ENCODE data around the gene SYNRG. TPM values are rescaled to one million over a fixed set of nuclear protein-coding genes. Genes with fewer than 3 reads are reported as not detected.
"Not testable (repeated sequence)": the region's sequence is repeated elsewhere in the genome, so short reads cannot be mapped to it uniquely, and the experiment has no call there.

SYNRG gene
- total and polyA plus RNA-seq, 8 donors, result 37.1 to 48.4 (median 42.1) TPM

- peaks cover 0 to 89% of the 10 kb centered on the region in 2 donors for H3K36me3 ChIP-seq
- no peaks in the 10 kb centered on the region for H3K9me3 ChIP-seq
- DNase-seq, result no peak
- no peak overlapping the region for H3K27ac ChIP-seq
- H3K4me3 ChIP-seq, result no peak overlapping the region
- ATAC-seq, result no peak
- no peak for TF ChIP-seq CTCF (IDR thresholded peaks at IDR 0.05)
- no peaks in the 10 kb centered on the region for H3K27me3 ChIP-seq
- intact Hi-C loops (cut with DNase I), result no loop called here
- H3K4me1 ChIP-seq, result no peaks in the 10 kb centered on the region
Measured at GRCh38 chr17:37516127-37516571, 93.1 kb downstream of the SYNRG start.

- H3K27me3 ChIP-seq, result no peaks in the 10 kb centered on the region
- intact Hi-C loops (cut with DNase I), result no loop called here
- DNase-seq (no peak), ATAC-seq (no peak)
- H3K36me3 ChIP-seq, result peaks cover 0 to 65% of the 10 kb centered on the region in 2 donors
- TF ChIP-seq CTCF (IDR thresholded peaks at IDR 0.05), result no peak
- H3K4me3 ChIP-seq, result no peak overlapping the region
- no peaks in the 10 kb centered on the region for H3K9me3 ChIP-seq
- H3K27ac ChIP-seq, result no peak overlapping the region
- H3K4me1 ChIP-seq, result no peaks in the 10 kb centered on the region
Measured at GRCh38 chr17:37513711-37514110, 95.5 kb downstream of the SYNRG start.

GRCh38 chr17:37512442-37513068 lies 96.7 kb downstream of the SYNRG start:
- DNase-seq (no peak), ATAC-seq (no peak)
- H3K27ac ChIP-seq, result no peak overlapping the region
- peaks cover 0 to 53% of the 10 kb centered on the region in 2 donors for H3K36me3 ChIP-seq
- H3K4me3 ChIP-seq, result no peak overlapping the region
- intact Hi-C loops (cut with DNase I), result no loop called here
- TF ChIP-seq CTCF (IDR thresholded peaks at IDR 0.05), result no peak
- no peaks in the 10 kb centered on the region for H3K9me3 ChIP-seq
- H3K4me1 ChIP-seq, result no peaks in the 10 kb centered on the region
- H3K27me3 ChIP-seq, result no peaks in the 10 kb centered on the region

- ATAC-seq; DNase-seq; intact Hi-C loops (cut with DNase I); H3K4me1 ChIP-seq; H3K4me3 ChIP-seq; H3K27me3 ChIP-seq; H3K9me3 ChIP-seq; H3K27ac ChIP-seq: not testable (repeated sequence)
- H3K36me3 ChIP-seq, result peaks cover 0 to 44% of the 10 kb centered on the region in 2 donors
Measured at GRCh38 chr17:37511642-37512041, 97.6 kb downstream of the SYNRG start.

GRCh38 chr17:37510056-37510455 lies 99.2 kb downstream of the SYNRG start:
- TF ChIP-seq CTCF (IDR thresholded peaks at IDR 0.05), result no peak
- Histone ChIP-seq H3K4me3 (no peak overlapping the region), H3K27me3 (no peaks in the 10 kb centered on the region), H3K9me3 (no peaks in the 10 kb centered on the region), H3K36me3 (peaks cover 0 to 32% of the 10 kb centered on the region in 2 donors), H3K4me1 (no peaks in the 10 kb centered on the region), H3K27ac (no peak overlapping the region)
- intact Hi-C loops (cut with DNase I), result no loop called here
- DNase-seq, result no peak
- ATAC-seq, result no peak

GRCh38 chr17:37507111-37507510 lies 102.1 kb downstream of the SYNRG start:
- Histone ChIP-seq H3K9me3 (no peaks in the 10 kb centered on the region), H3K36me3 (peaks cover 0 to 2% of the 10 kb centered on the region in 2 donors), H3K4me3 (no peak overlapping the region), H3K27me3 (no peaks in the 10 kb centered on the region), H3K27ac (no peak overlapping the region), H3K4me1 (no peaks in the 10 kb centered on the region)
- intact Hi-C loops (cut with DNase I), result no loop called here
- TF ChIP-seq CTCF (IDR thresholded peaks at IDR 0.05), result no peak
- no peak for DNase-seq
- ATAC-seq, result no peak

Data from left lung (tissue), 10 donors.